Mesenchymal stem cell (in vitro differentiated cells and primary cell): ENCODE data around the gene ANKRD27.

Source experiments
- DNase-seq: peaks from one replicate; pipeline ENCODE4 v3.0.0-alpha.2; 2013
- H2AFZ ChIP-seq: one replicate; pipeline ENCODE4 v1.6.1; 2013; ENCODE audit warnings: low read depth, mild to moderate bottlenecking, control low read depth, inconsistent platforms, low read length, moderate library complexity
- H2AK5ac ChIP-seq: 2 replicates; pipeline ENCODE4 v1.6.1; 2013; ENCODE audit warnings: low read length, moderate library complexity, mild to moderate bottlenecking, inconsistent platforms; ENCODE audit not compliant: severe bottlenecking
- H2BK120ac ChIP-seq: one replicate; pipeline ENCODE4 v1.6.1; 2013; ENCODE audit warnings: low read depth, mild to moderate bottlenecking, inconsistent platforms, low read length, moderate library complexity
- H2BK12ac ChIP-seq, 2 experiments: one replicate each; pipeline ENCODE4 v1.6.1; 2013; ENCODE audit warnings: inconsistent platforms in 2 of 2, low read length in 2 of 2, mild to moderate bottlenecking in 2 of 2, moderate library complexity in 2 of 2, control low read depth in 1 of 2
- H2BK15ac ChIP-seq: one replicate; pipeline ENCODE4 v1.6.1; 2013; ENCODE audit warnings: mild to moderate bottlenecking, low read depth, inconsistent platforms; ENCODE audit not compliant: poor library complexity, severe bottlenecking
- H2BK5ac ChIP-seq: 2 replicates; pipeline ENCODE4 v1.6.1; 2013; ENCODE audit warnings: low read depth, mild to moderate bottlenecking, low read length, control low read depth, inconsistent platforms; ENCODE audit not compliant: poor library complexity, severe bottlenecking
- H3K14ac ChIP-seq, 2 experiments: one replicate each; pipeline ENCODE4 v1.6.1; 2013; ENCODE audit warnings: inconsistent platforms in 2 of 2, low read length in 2 of 2, control low read depth in 1 of 2, mild to moderate bottlenecking in 1 of 2, moderate library complexity in 1 of 2
- H3K18ac ChIP-seq, 2 experiments: one replicate each; pipeline ENCODE4 v1.6.1; 2013; ENCODE audit warnings: inconsistent platforms in 2 of 2, low read length in 2 of 2, control low read depth in 1 of 2, low read depth in 1 of 2, mild to moderate bottlenecking in 1 of 2
- H3K23ac ChIP-seq, 2 experiments: one replicate each; pipeline ENCODE4 v1.6.1; 2013; ENCODE audit warnings: inconsistent platforms in 2 of 2, low read length in 2 of 2, mild to moderate bottlenecking in 2 of 2, moderate library complexity in 2 of 2, control low read depth in 1 of 2
- H3K27ac ChIP-seq: 2 replicates; pipeline ENCODE4 v1.5.1; 2013; ENCODE audit warnings: mild to moderate bottlenecking, moderate library complexity, low read length, control low read depth, inconsistent platforms; ENCODE audit not compliant: poor library complexity, severe bottlenecking
- H3K27me3 ChIP-seq, 2 experiments: 2 replicates each; pipeline versions ENCODE4 v1.6.1 to v1.7.0; 2013; ENCODE audit warnings: low read length in 2 of 2, mild to moderate bottlenecking in 2 of 2, moderate library complexity in 2 of 2, control low read depth in 1 of 2, inconsistent platforms in 1 of 2; ENCODE audit not compliant: control insufficient read depth in 1 of 2, insufficient read depth in 1 of 2
- H3K36me3 ChIP-seq, 2 experiments: 2 replicates each; pipeline versions ENCODE4 v1.6.1 to v1.7.0; 2013; ENCODE audit warnings: low read length in 2 of 2, control low read depth in 1 of 2, inconsistent platforms in 1 of 2, low read depth in 1 of 2, mild to moderate bottlenecking in 1 of 2; ENCODE audit not compliant: insufficient read depth in 2 of 2, control insufficient read depth in 1 of 2
- H3K4ac ChIP-seq, 2 experiments: one replicate each; pipeline ENCODE4 v1.6.1; 2013; ENCODE audit warnings: inconsistent platforms in 2 of 2, low read length in 2 of 2, mild to moderate bottlenecking in 2 of 2, moderate library complexity in 2 of 2, control low read depth in 1 of 2, low read depth in 1 of 2
- H3K4me1 ChIP-seq: 2 replicates; pipeline ENCODE4 v1.6.1; 2013; ENCODE audit warnings: low read depth, low read length, control low read depth; ENCODE audit not compliant: control insufficient read depth, insufficient read depth
- H3K4me2 ChIP-seq: 2 replicates; pipeline ENCODE4 v1.6.1; 2013; ENCODE audit warnings: low read length, mild to moderate bottlenecking, inconsistent platforms; ENCODE audit not compliant: poor library complexity, severe bottlenecking
- H3K4me3 ChIP-seq, 2 experiments: 2 replicates each; pipeline versions ENCODE4 v1.5.1 to v1.7.0; 2013; ENCODE audit warnings: low read length in 2 of 2, mild to moderate bottlenecking in 2 of 2, control low read depth in 1 of 2, low read depth in 1 of 2; ENCODE audit not compliant: insufficient read depth in 1 of 2
- H3K79me1 ChIP-seq: replicated peaks from 2 replicates; pipeline ENCODE4 v1.6.1; 2013; ENCODE audit warnings: mild to moderate bottlenecking, control low read depth, low read length, inconsistent platforms; ENCODE audit not compliant: poor library complexity, severe bottlenecking
- H3K9ac ChIP-seq: 2 replicates; pipeline ENCODE4 v1.7.0; 2013; ENCODE audit warnings: mild to moderate bottlenecking, low read length, moderate library complexity
- H3K9me3 ChIP-seq: 2 replicates; pipeline ENCODE4 v1.7.0; 2013; ENCODE audit warnings: mild to moderate bottlenecking, low read length; ENCODE audit not compliant: control insufficient read depth
- H4K8ac ChIP-seq: one replicate; pipeline ENCODE4 v1.6.1; 2013; ENCODE audit warnings: inconsistent platforms, mild to moderate bottlenecking, low read length, moderate library complexity
- H4K91ac ChIP-seq: one replicate; pipeline ENCODE4 v1.6.1; 2013; ENCODE audit warnings: mild to moderate bottlenecking, low read length, inconsistent platforms
- WGBS: methylation state at CpG from one replicate; pipeline ENCODE4 v1.1.7; 2013; ENCODE audit warnings: mixed read lengths; 5-methylcytosine and 5-hydroxymethylcytosine counted together

The ANKRD27 gene

GRCh38 chr19:32662186-32662585, 12.8 kb downstream of the ANKRD27 start:
- WGBS: 62% methylated on average over 3 of the region's 3 CpGs
- peak overlapping the region; percentile 18 for H3K9ac ChIP-seq

GRCh38 chr19:32661318-32661717, 13.7 kb downstream of the ANKRD27 start:
- Histone ChIP-seq H2AK5ac (no peak overlapping the region), H3K4me3 (no peak overlapping the region), H3K14ac (no peak overlapping the region), H2BK15ac (no peak overlapping the region), H3K79me1 (peaks cover 28% of the 10 kb centered on the region), H3K4me1 (peaks cover 1% of the 10 kb centered on the region), H3K9me3 (no peaks in the 10 kb centered on the region), H3K36me3 (peaks cover 20 to 23% of the 10 kb centered on the region in 2 experiments), H3K23ac (no peak overlapping the region), H2AFZ (no peak overlapping the region), H3K4ac (no peak overlapping the region), H4K8ac (no peak overlapping the region), H2BK12ac (no peak overlapping the region), H4K91ac (no peak overlapping the region), H3K27ac (no peak overlapping the region), H2BK5ac (no peak overlapping the region), H2BK120ac (no peak overlapping the region), H3K18ac (no peak overlapping the region), H3K4me2 (no peak overlapping the region), H3K9ac (no peak overlapping the region), H3K27me3 (no peaks in the 10 kb centered on the region)
- DNase-seq: no peak
- WGBS: 92% methylated on average over 5 of the region's 7 CpGs

More at GRCh38 chr19:32662186-32662585, 12.8 kb downstream of the ANKRD27 start:
- H3K14ac ChIP-seq: no peak overlapping the region
- H3K18ac ChIP-seq: no peak overlapping the region
- no peak overlapping the region for H3K4me2 ChIP-seq
- no peak overlapping the region for H3K23ac ChIP-seq
- no peak overlapping the region for H2BK120ac ChIP-seq
- H3K36me3 ChIP-seq: peaks cover 18 to 24% of the 10 kb centered on the region in 2 experiments
- peaks cover 31% of the 10 kb centered on the region for H3K79me1 ChIP-seq
- no peak overlapping the region for H3K4ac ChIP-seq
- no peak overlapping the region for H2BK15ac ChIP-seq
- DNase-seq: peak; percentile 21
- no peak overlapping the region for H4K91ac ChIP-seq
- no peak overlapping the region for H2AFZ ChIP-seq
- no peak overlapping the region for H3K4me3 ChIP-seq
- peaks cover 1% of the 10 kb centered on the region for H3K4me1 ChIP-seq
- no peak overlapping the region for H4K8ac ChIP-seq
- no peaks in the 10 kb centered on the region for H3K27me3 ChIP-seq
- H3K27ac ChIP-seq: no peak overlapping the region
- no peaks in the 10 kb centered on the region for H3K9me3 ChIP-seq
- no peak overlapping the region for H2AK5ac ChIP-seq
- no peak overlapping the region for H2BK12ac ChIP-seq
- no peak overlapping the region for H2BK5ac ChIP-seq

- no peak for DNase-seq
- 88% methylated on average over 10 of the region's 10 CpGs for WGBS
- Histone ChIP-seq H2AK5ac (no peak overlapping the region), H2BK15ac (no peak overlapping the region), H3K27ac (no peak overlapping the region), H3K4me1 (peaks cover 1% of the 10 kb centered on the region), H4K8ac (no peak overlapping the region), H3K36me3 (peaks cover 36% of the 10 kb centered on the region in 2 experiments), H2AFZ (no peak overlapping the region), H3K79me1 (peaks cover 34% of the 10 kb centered on the region), H2BK120ac (no peak overlapping the region), H3K14ac (no peak overlapping the region), H2BK5ac (no peak overlapping the region), H3K23ac (no peak overlapping the region), H3K4me3 (no peak overlapping the region), H4K91ac (no peak overlapping the region), H3K4me2 (no peak overlapping the region), H3K4ac (no peak overlapping the region), H2BK12ac (no peak overlapping the region), H3K18ac (no peak overlapping the region), H3K9me3 (no peaks in the 10 kb centered on the region), H3K27me3 (no peaks in the 10 kb centered on the region), H3K9ac (no peak overlapping the region)
Observed at GRCh38 chr19:32658527-32658926, 16.5 kb downstream of the ANKRD27 start.

DNA sequence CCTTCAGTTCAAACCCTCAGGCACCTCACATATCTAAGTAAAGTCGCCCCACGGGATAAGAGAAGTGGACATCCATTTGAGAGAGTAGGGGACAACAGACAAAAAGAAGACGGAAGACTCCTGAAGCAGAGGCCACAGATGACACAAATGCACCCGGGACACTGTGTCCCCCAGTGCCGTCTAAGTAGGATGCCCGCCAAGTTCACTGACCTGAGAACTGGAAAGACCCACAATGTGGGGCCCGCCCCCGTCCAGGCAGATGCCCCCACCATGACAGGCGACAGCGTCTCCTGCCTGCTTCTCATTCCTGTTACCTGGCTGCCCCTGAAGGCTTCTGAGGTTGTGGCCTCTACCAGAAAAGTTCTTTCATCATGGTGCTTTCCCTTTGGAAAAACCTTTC, 16.9 kb downstream of the ANKRD27 start:
- Histone ChIP-seq H3K4me3 (no peak overlapping the region), H2AK5ac (no peak overlapping the region), H3K79me1 (peaks cover 38% of the 10 kb centered on the region), H3K23ac (no peak overlapping the region), H3K36me3 (peaks cover 40 to 41% of the 10 kb centered on the region in 2 experiments), H3K4me1 (peaks cover 1% of the 10 kb centered on the region), H3K27me3 (no peaks in the 10 kb centered on the region), H3K18ac (no peak overlapping the region), H2BK12ac (no peak overlapping the region), H2BK5ac (no peak overlapping the region), H4K8ac (no peak overlapping the region), H3K14ac (no peak overlapping the region), H3K9me3 (no peaks in the 10 kb centered on the region), H3K4me2 (no peak overlapping the region), H3K27ac (no peak overlapping the region), H2AFZ (no peak overlapping the region), H4K91ac (no peak overlapping the region), H3K4ac (no peak overlapping the region), H2BK15ac (no peak overlapping the region), H2BK120ac (no peak overlapping the region), H3K9ac (no peak overlapping the region)
- no peak for DNase-seq
- 95% methylated on average over 10 of the region's 10 CpGs for WGBS
